OCI-LY7 (cell line): ENCODE data around the gene PARD6A.

Source experiments
- CTCF ChIP-seq: fragments of 200-600 bp; sonication (generic); conservative IDR thresholded peaks from 2 replicates; pipeline ENCODE4 v1.5.1; 2014; ENCODE audit warnings: mild to moderate bottlenecking, antibody characterized with exemption, low read length, moderate library complexity, mixed read lengths
- EZH2phosphoT487 ChIP-seq: fragments of 200-600 bp; sonication (generic); IDR thresholded peaks from 2 replicates; pipeline ENCODE4 v1.6.1; 2018; ENCODE audit warnings: low read depth, borderline replicate concordance, mild to moderate bottlenecking, mixed run types, antibody characterized with exemption, low read length, moderate library complexity, mixed read lengths

- TF ChIP-seq CTCF, result no peak
- TF ChIP-seq EZH2phosphoT487, result no peak
These were observed 32.5 kb upstream of the PARD6A start for GRCh38 chr16:67628216-67628615.
